ENCODE results near the gene FRMPD2.
"Not testable (repeated sequence)": the region's sequence is repeated elsewhere in the genome, so short reads cannot be mapped to it uniquely, and the experiment has no call there.

Gene FRMPD2

DNA sequence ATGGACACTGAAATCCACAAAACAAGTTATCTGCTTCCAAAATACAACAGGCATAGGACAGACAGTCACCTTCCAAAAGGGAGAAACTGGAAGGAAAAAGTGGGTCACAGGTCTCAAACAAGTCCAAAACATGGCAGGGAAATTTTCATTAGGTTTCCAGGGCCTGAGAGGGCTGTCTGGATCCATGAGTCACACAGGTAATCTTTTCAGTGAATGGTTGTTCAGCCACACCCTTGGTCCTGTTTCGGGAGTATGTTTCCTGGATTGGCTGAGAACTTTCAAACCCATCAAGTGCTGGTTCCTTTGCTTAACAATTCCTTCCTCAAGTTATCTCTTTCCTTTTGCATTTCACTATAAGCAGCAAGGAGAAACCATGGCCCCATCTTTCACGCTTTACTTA lies 145.5 kb downstream of the FRMPD2 start:
- not testable (repeated sequence) for H3K27me3 ChIP-seq (ENCODE audit: insufficient read depth, low read length); H3K9me3 ChIP-seq (ENCODE audit: low read length); H3K36me3 ChIP-seq (ENCODE audit: insufficient read depth, low read length); H3K4me3 ChIP-seq (ENCODE audit: low read length); H2AFZ ChIP-seq (ENCODE audit: low read depth, low read length); H3K4me1 ChIP-seq (ENCODE audit: insufficient read depth, low read length)

DNA sequence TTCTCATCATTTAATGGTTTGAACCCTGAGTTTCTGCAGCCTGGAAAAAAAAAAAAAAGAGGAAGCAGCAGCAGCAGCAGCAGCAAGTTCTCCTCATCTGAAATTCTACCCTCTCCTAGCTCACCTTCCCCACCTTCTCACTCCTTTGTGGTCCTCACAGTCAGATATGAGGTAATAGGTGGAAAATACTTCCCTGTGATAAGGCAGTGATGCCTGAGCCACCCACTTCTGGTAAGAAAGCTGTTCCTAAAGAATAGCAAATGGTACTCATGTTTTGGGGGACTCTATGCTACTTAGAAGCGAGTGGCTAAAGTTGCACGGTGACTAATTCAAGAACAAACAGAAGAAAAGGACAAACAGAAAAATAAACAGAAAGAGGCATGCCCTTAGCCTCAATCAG lies 148.2 kb downstream of the FRMPD2 start:
- H3K9me3 ChIP-seq (ENCODE audit: low read length); H2AFZ ChIP-seq (ENCODE audit: low read depth, low read length); H3K4me3 ChIP-seq (ENCODE audit: low read length); H3K4me1 ChIP-seq (ENCODE audit: insufficient read depth, low read length); H3K27me3 ChIP-seq (ENCODE audit: insufficient read depth, low read length); H3K36me3 ChIP-seq (ENCODE audit: insufficient read depth, low read length): not testable (repeated sequence)

DNA sequence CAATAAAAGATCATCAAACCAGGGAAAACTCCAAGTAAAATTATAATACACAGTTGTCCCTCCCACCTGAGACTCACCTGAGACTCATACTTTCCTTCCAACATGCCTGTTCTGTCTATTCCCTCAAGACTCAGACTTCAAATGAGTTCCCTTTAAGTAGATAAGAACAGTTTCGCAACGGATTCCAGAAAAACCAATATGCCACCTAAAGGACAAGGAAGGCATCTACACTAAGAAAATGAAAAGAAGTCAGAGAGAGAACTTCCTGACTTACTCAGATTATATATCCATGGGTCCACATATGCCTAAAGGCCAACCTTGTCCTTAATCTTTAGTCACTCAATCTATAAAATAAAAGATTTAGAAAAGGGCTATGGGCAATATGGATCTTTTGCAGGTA lies 148.9 kb downstream of the FRMPD2 start:
- not testable (repeated sequence) for H2AFZ ChIP-seq (ENCODE audit: low read depth, low read length); H3K4me1 ChIP-seq (ENCODE audit: insufficient read depth, low read length); H3K4me3 ChIP-seq (ENCODE audit: low read length); H3K27me3 ChIP-seq (ENCODE audit: insufficient read depth, low read length); H3K9me3 ChIP-seq (ENCODE audit: low read length); H3K36me3 ChIP-seq (ENCODE audit: insufficient read depth, low read length)

DNA sequence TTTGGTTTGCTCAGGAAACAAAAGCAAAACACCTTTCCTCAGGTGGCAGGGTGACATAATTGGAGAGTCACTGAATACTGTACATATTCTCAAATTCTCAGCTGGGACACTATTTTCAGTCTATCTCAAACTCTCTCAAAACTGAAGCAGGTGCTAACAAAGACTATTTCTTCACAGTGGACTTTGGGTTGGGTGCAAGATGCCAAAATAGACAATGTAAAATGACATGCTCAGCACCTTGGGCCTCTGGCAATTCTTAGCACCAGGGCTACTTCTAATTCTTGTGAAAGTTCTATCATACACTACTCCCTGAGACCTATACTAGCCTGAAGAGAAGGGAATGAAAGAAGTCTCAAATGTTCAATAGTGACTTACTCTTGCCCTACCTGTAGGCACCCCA lies 151.9 kb downstream of the FRMPD2 start:
- not testable (repeated sequence) for H3K9me3 ChIP-seq (ENCODE audit: low read length); H3K27me3 ChIP-seq (ENCODE audit: insufficient read depth, low read length); H3K4me1 ChIP-seq (ENCODE audit: insufficient read depth, low read length); H2AFZ ChIP-seq (ENCODE audit: low read depth, low read length); H3K36me3 ChIP-seq (ENCODE audit: insufficient read depth, low read length); H3K4me3 ChIP-seq (ENCODE audit: low read length)

DNA sequence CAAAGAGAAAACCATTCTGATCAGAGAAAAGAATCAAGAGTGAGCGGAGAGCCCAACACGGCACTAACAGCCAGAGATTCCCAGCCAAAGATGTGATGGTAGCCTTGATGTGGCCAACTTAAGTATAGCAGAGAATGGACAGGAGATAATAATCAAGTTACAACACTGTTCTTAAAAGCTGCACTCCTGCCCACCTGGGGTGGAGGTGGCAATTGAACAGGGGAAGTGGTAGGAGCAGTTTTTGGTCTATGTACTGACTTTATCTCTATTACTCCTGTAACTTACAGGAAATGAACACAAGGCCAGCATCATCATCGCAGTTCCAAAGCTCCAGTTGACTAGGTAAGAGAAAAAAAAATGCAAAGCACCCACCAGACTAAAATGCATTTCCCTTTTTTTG lies 164.2 kb downstream of the FRMPD2 start:
- H3K27me3 ChIP-seq (ENCODE audit: insufficient read depth, low read length); H3K4me1 ChIP-seq (ENCODE audit: insufficient read depth, low read length); H3K4me3 ChIP-seq (ENCODE audit: low read length); H2AFZ ChIP-seq (ENCODE audit: low read depth, low read length); H3K9me3 ChIP-seq (ENCODE audit: low read length); H3K36me3 ChIP-seq (ENCODE audit: insufficient read depth, low read length): not testable (repeated sequence)
